ENCODE results near the gene FLNB.

- TF ChIP-seq POLR2A (IDR thresholded peaks at IDR 0.05) = no peak
- no peak for TF ChIP-seq CTCF (IDR thresholded peaks at IDR 0.05)
- no peak for TF ChIP-seq EP300 (IDR thresholded peaks at IDR 0.05)
Observed at GRCh38 chr3:58131101-58131825, 123.0 kb downstream of the FLNB start.
